GM12872 (cell line): ENCODE data around the gene GTPBP2.

Experiments used
- CTCF ChIP-seq: IDR thresholded peaks from 3 replicates; pipeline ENCODE4 v1.5.1; 2011; ENCODE audit warnings: low read depth, mild to moderate bottlenecking, low read length, moderate library complexity; ENCODE audit not compliant: insufficient read depth

Gene GTPBP2

GRCh38 chr6:43572015-43572414 lies 57.0 kb downstream of the GTPBP2 start:
- no peak for TF ChIP-seq CTCF

- no peak for TF ChIP-seq CTCF
Observed at GRCh38 chr6:43570876-43571441, 58.1 kb downstream of the GTPBP2 start.
